GM12891 (cell line): ENCODE measurements around the gene F9.

Experiments
- POLR2A ChIP-seq: IDR thresholded peaks from 2 replicates; pipeline ENCODE4 v1.6.1; 2011; ENCODE audit warnings: low read depth, low read length, control low read depth
- POLR2AphosphoS5 ChIP-seq: IDR thresholded peaks from 2 replicates; pipeline ENCODE4 v1.6.1; 2011; ENCODE audit warnings: low read depth, low read length, control low read depth
- POU2F2 ChIP-seq: IDR thresholded peaks from 2 replicates; pipeline ENCODE4 v1.6.1; 2011; ENCODE audit warnings: low read depth, mild to moderate bottlenecking, control low read depth, low read length, moderate library complexity
- TAF1 ChIP-seq: IDR thresholded peaks from 2 replicates; pipeline ENCODE4 v1.6.1; 2011; ENCODE audit warnings: low read depth, low read length, control low read depth

- TF ChIP-seq POLR2A = no peak
- no peak for TF ChIP-seq TAF1
- TF ChIP-seq POLR2AphosphoS5 = no peak
- TF ChIP-seq POU2F2 = no peak
Measured at GRCh38 chrX:139538907-139539790, 8.6 kb downstream of the F9 start.
